NOMO-1 treated with dmso at 0.1 percent for 144 hours (cell line): ENCODE data around the gene LDAH.

Experiments used
- DNase-seq: peaks from one replicate; lab custom pipeline; 2025; ENCODE audit not compliant: unreplicated experiment; lab: John Stamatoyannopoulos, UW

LDAH gene

GRCh38 chr2:20641123-20641985 lies 181.5 kb downstream of the LDAH start:
- DNase-seq = no peak

GRCh38 chr2:20640411-20641122 lies 182.3 kb downstream of the LDAH start:
- DNase-seq = no peak

- DNase-seq = no peak
Observed at GRCh38 chr2:20638646-20639430, 184.1 kb downstream of the LDAH start.

- DNase-seq = no peak
Observed at GRCh38 chr2:20638014-20638413, 184.9 kb downstream of the LDAH start.

GRCh38 chr2:20637147-20637546 lies 185.8 kb downstream of the LDAH start:
- DNase-seq = no peak

GRCh38 chr2:20635675-20636584 lies 187.0 kb downstream of the LDAH start:
- no peak for DNase-seq

GRCh38 chr2:20635113-20635510 lies 187.8 kb downstream of the LDAH start:
- no peak for DNase-seq

GRCh38 chr2:20634507-20635112 lies 188.3 kb downstream of the LDAH start:
- DNase-seq = no peak
